Skeletal muscle tissue (tissue), 4 donors: ENCODE results near the gene SEMA5A. TPM values are rescaled to one million over a fixed set of nuclear protein-coding genes. Genes with fewer than 3 reads are reported as not detected.

Experiments
- H3K27ac ChIP-seq: one replicate; pipeline ENCODE4 v1.7.0; 2013; ENCODE audit warnings: mild to moderate bottlenecking, low read depth, low read length, inconsistent platforms
- H3K27me3 ChIP-seq, 3 donors: one replicate each; pipeline ENCODE4 v1.7.0; 2013; ENCODE audit warnings: low read length in 3 of 3; ENCODE audit not compliant: control insufficient read depth in 3 of 3, insufficient read depth in 3 of 3
- H3K36me3 ChIP-seq, 3 donors: one replicate each; pipeline ENCODE4 v1.7.0; 2013; ENCODE audit warnings: low read length in 3 of 3; ENCODE audit not compliant: control insufficient read depth in 3 of 3, insufficient read depth in 3 of 3
- H3K4me1 ChIP-seq, 3 donors: one replicate each; pipeline ENCODE4 v1.7.0; 2013; ENCODE audit warnings: low read length in 3 of 3, mild to moderate bottlenecking in 3 of 3; ENCODE audit not compliant: control insufficient read depth in 3 of 3, insufficient read depth in 3 of 3
- H3K4me3 ChIP-seq, 3 donors: one replicate each; pipeline ENCODE4 v1.7.0; 2013; ENCODE audit warnings: low read length in 3 of 3
- H3K9ac ChIP-seq, 3 donors: one replicate each; pipeline ENCODE4 v1.7.0; 2013; ENCODE audit warnings: low read length in 3 of 3, mild to moderate bottlenecking in 3 of 3, moderate library complexity in 2 of 3, low read depth in 1 of 3
- H3K9me3 ChIP-seq, 3 donors: one replicate each; pipeline ENCODE4 v1.7.0; 2013; ENCODE audit warnings: low read length in 3 of 3; ENCODE audit not compliant: control insufficient read depth in 3 of 3
- total RNA-seq: library from RNA; depleted of rRNA; stranded (reverse); fragments of >200 nt; gene quantifications from one replicate; pipeline ENCODE4 v1.2.3, GENCODE V29; 2014
- donor health status: Osteomylitis.

The SEMA5A gene
- total RNA-seq, 1 donor from 2014 or later = 25.1 TPM

- Histone ChIP-seq H3K9me3 (no peaks in the 10 kb centered on the region), H3K27me3 (no peaks in the 10 kb centered on the region), H3K4me3 (no peak overlapping the region), H3K9ac (no peak overlapping the region), H3K36me3 (no peaks in the 10 kb centered on the region), H3K27ac (no peak overlapping the region), H3K4me1 (no peaks in the 10 kb centered on the region)
Measured at GRCh38 chr5:9091896-9092662, 453.8 kb downstream of the SEMA5A start.

GRCh38 chr5:9090381-9091026 is 455.4 kb downstream of the SEMA5A start:
- H3K9me3 ChIP-seq = no peaks in the 10 kb centered on the region
- H3K27me3 ChIP-seq = no peaks in the 10 kb centered on the region
- no peaks in the 10 kb centered on the region for H3K4me1 ChIP-seq
- H3K36me3 ChIP-seq = no peaks in the 10 kb centered on the region
- H3K27ac ChIP-seq = no peak overlapping the region
- H3K4me3 ChIP-seq = no peak overlapping the region
- no peak overlapping the region for H3K9ac ChIP-seq

GRCh38 chr5:9089893-9090292 is 456.0 kb downstream of the SEMA5A start:
- no peak overlapping the region for H3K4me3 ChIP-seq
- no peaks in the 10 kb centered on the region for H3K4me1 ChIP-seq
- no peak overlapping the region for H3K27ac ChIP-seq
- no peaks in the 10 kb centered on the region for H3K36me3 ChIP-seq
- no peaks in the 10 kb centered on the region for H3K9me3 ChIP-seq
- no peaks in the 10 kb centered on the region for H3K27me3 ChIP-seq
- no peak overlapping the region for H3K9ac ChIP-seq

GRCh38 chr5:9082996-9083395 is 462.9 kb downstream of the SEMA5A start:
- Histone ChIP-seq H3K4me3 (no peak overlapping the region), H3K4me1 (no peaks in the 10 kb centered on the region), H3K9ac (no peak overlapping the region), H3K9me3 (no peaks in the 10 kb centered on the region), H3K36me3 (no peaks in the 10 kb centered on the region), H3K27ac (no peak overlapping the region), H3K27me3 (no peaks in the 10 kb centered on the region)

GRCh38 chr5:9072701-9073100 is 473.2 kb downstream of the SEMA5A start:
- no peaks in the 10 kb centered on the region for H3K36me3 ChIP-seq
- H3K9ac ChIP-seq = no peak overlapping the region
- H3K4me1 ChIP-seq = no peaks in the 10 kb centered on the region
- no peak overlapping the region for H3K27ac ChIP-seq
- no peaks in the 10 kb centered on the region for H3K9me3 ChIP-seq
- H3K27me3 ChIP-seq = no peaks in the 10 kb centered on the region
- no peak overlapping the region for H3K4me3 ChIP-seq

GRCh38 chr5:9071524-9071923 is 474.4 kb downstream of the SEMA5A start:
- Histone ChIP-seq H3K9ac (no peak overlapping the region), H3K4me3 (no peak overlapping the region), H3K9me3 (no peaks in the 10 kb centered on the region), H3K27ac (no peak overlapping the region), H3K27me3 (no peaks in the 10 kb centered on the region), H3K36me3 (no peaks in the 10 kb centered on the region), H3K4me1 (no peaks in the 10 kb centered on the region)

- Histone ChIP-seq H3K9ac (no peak overlapping the region), H3K4me1 (no peaks in the 10 kb centered on the region), H3K9me3 (no peaks in the 10 kb centered on the region), H3K27ac (no peak overlapping the region), H3K27me3 (no peaks in the 10 kb centered on the region), H3K36me3 (no peaks in the 10 kb centered on the region), H3K4me3 (no peak overlapping the region)
Measured at GRCh38 chr5:9071074-9071473, 474.8 kb downstream of the SEMA5A start.

- H3K9ac ChIP-seq = no peak overlapping the region
- no peaks in the 10 kb centered on the region for H3K36me3 ChIP-seq
- no peaks in the 10 kb centered on the region for H3K9me3 ChIP-seq
- no peaks in the 10 kb centered on the region for H3K4me1 ChIP-seq
- H3K27me3 ChIP-seq = no peaks in the 10 kb centered on the region
- no peak overlapping the region for H3K4me3 ChIP-seq
- H3K27ac ChIP-seq = no peak overlapping the region
Measured at GRCh38 chr5:9069650-9070049, 476.2 kb downstream of the SEMA5A start.

GRCh38 chr5:9067154-9067553 is 478.7 kb downstream of the SEMA5A start:
- H3K27me3 ChIP-seq = no peaks in the 10 kb centered on the region

GRCh38 chr5:9066349-9066748 is 479.5 kb downstream of the SEMA5A start:
- Histone ChIP-seq H3K4me3 (no peak overlapping the region), H3K9me3 (no peaks in the 10 kb centered on the region), H3K9ac (no peak overlapping the region)

More at GRCh38 chr5:9067154-9067553, 478.7 kb downstream of the SEMA5A start:
- Histone ChIP-seq H3K36me3 (no peaks in the 10 kb centered on the region), H3K27ac (no peak overlapping the region), H3K4me1 (no peaks in the 10 kb centered on the region), H3K9ac (no peak overlapping the region), H3K9me3 (no peaks in the 10 kb centered on the region), H3K4me3 (no peak overlapping the region)

More at GRCh38 chr5:9066349-9066748, 479.5 kb downstream of the SEMA5A start:
- H3K27me3 ChIP-seq = no peaks in the 10 kb centered on the region
- no peaks in the 10 kb centered on the region for H3K4me1 ChIP-seq
- H3K36me3 ChIP-seq = no peaks in the 10 kb centered on the region
- H3K27ac ChIP-seq = no peak overlapping the region
